H9 (cell line): ENCODE measurements around the gene LRPAP1. TPM values are rescaled to one million over a fixed set of nuclear protein-coding genes. Genes with fewer than 3 reads are reported as not detected.

Experiments used
- DNase-seq: peaks from one replicate; pipeline ENCODE4 v3.0.0-alpha.2; 2017
- H2AFZ ChIP-seq: one replicate; pipeline ENCODE4 v1.6.1; 2013; ENCODE audit warnings: mild to moderate bottlenecking, low read length, control low read depth, moderate library complexity
- H2AK5ac ChIP-seq: 2 replicates; pipeline ENCODE4 v1.6.1; 2013; ENCODE audit warnings: low read length, control low read depth, mixed read lengths; ENCODE audit not compliant: insufficient read length
- H2BK120ac ChIP-seq: one replicate; pipeline ENCODE4 v1.6.1; 2013; ENCODE audit warnings: low read depth, mild to moderate bottlenecking, low read length, control low read depth, inconsistent platforms; ENCODE audit not compliant: poor library complexity, severe bottlenecking
- H2BK12ac ChIP-seq: 2 replicates; pipeline ENCODE4 v1.6.1; 2013; ENCODE audit warnings: low read length, control low read depth, mixed read lengths, low read depth; ENCODE audit not compliant: insufficient read length
- H2BK15ac ChIP-seq: 2 replicates; pipeline ENCODE4 v1.6.1; 2013; ENCODE audit warnings: low read depth, low read length, control low read depth
- H2BK20ac ChIP-seq: one replicate; pipeline ENCODE4 v1.6.1; 2013; ENCODE audit warnings: low read depth, mild to moderate bottlenecking, low read length, control low read depth, inconsistent platforms; ENCODE audit not compliant: poor library complexity, severe bottlenecking
- H2BK5ac ChIP-seq: 2 replicates; pipeline ENCODE4 v1.6.1; 2013; ENCODE audit warnings: low read length, control low read depth, mixed read lengths; ENCODE audit not compliant: insufficient read length
- H3K14ac ChIP-seq: 2 replicates; pipeline ENCODE4 v1.6.1; 2013; ENCODE audit warnings: low read length, control low read depth; ENCODE audit not compliant: insufficient read depth
- H3K18ac ChIP-seq: 2 replicates; pipeline ENCODE4 v1.6.1; 2013; ENCODE audit warnings: low read depth, mild to moderate bottlenecking, mixed read lengths, low read length, control low read depth; ENCODE audit not compliant: insufficient read length
- H3K23ac ChIP-seq: 2 replicates; pipeline ENCODE4 v1.6.1; 2013; ENCODE audit warnings: low read length, control low read depth, mixed read lengths, low read depth; ENCODE audit not compliant: insufficient read length
- H3K23me2 ChIP-seq: 2 replicates; pipeline ENCODE4 v1.6.1; 2013; ENCODE audit warnings: low read depth, mild to moderate bottlenecking, mixed read lengths, low read length, control low read depth; ENCODE audit not compliant: insufficient read length, poor library complexity, severe bottlenecking
- H3K27ac ChIP-seq: 2 replicates; pipeline ENCODE4 v1.5.1; 2013; ENCODE audit warnings: low read length, control low read depth, mixed read lengths, low read depth; ENCODE audit not compliant: insufficient read length
- H3K27me3 ChIP-seq: 2 replicates; pipeline ENCODE4 v1.6.1; 2013; ENCODE audit warnings: low read length, control low read depth, inconsistent platforms; ENCODE audit not compliant: insufficient read depth
- H3K4ac ChIP-seq: 2 replicates; pipeline ENCODE4 v1.6.1; 2013; ENCODE audit warnings: low read depth, mild to moderate bottlenecking, control low read depth, inconsistent platforms, low read length, moderate library complexity
- H3K4me1 ChIP-seq: 2 replicates; pipeline ENCODE4 v1.6.1; 2013; ENCODE audit warnings: low read length, control low read depth, inconsistent platforms; ENCODE audit not compliant: insufficient read depth
- H3K4me2 ChIP-seq: 2 replicates; pipeline ENCODE4 v1.6.1; 2013; ENCODE audit warnings: low read length, control low read depth, mixed read lengths; ENCODE audit not compliant: insufficient read length, insufficient read depth
- H3K56ac ChIP-seq: 2 replicates; pipeline ENCODE4 v1.6.1; 2013; ENCODE audit warnings: low read depth, mild to moderate bottlenecking, mixed read lengths, low read length, control low read depth; ENCODE audit not compliant: insufficient read length
- H3K79me1 ChIP-seq: 2 replicates; pipeline ENCODE4 v1.6.1; 2013; ENCODE audit warnings: low read depth, mild to moderate bottlenecking, moderate library complexity, low read length, control low read depth, inconsistent platforms; ENCODE audit not compliant: insufficient read depth, poor library complexity, severe bottlenecking
- H3K79me2 ChIP-seq: 2 replicates; pipeline ENCODE4 v1.6.1; 2013; ENCODE audit warnings: low read length, control low read depth, inconsistent platforms; ENCODE audit not compliant: insufficient read depth
- H3K9ac ChIP-seq: 2 replicates; pipeline ENCODE4 v1.6.1; 2013; ENCODE audit warnings: low read length, control low read depth, mixed read lengths; ENCODE audit not compliant: insufficient read length; ENCODE audit errors: extremely low read depth
- H3K9me3 ChIP-seq: one replicate; pipeline ENCODE4 v1.6.1; 2013; ENCODE audit warnings: low read depth, low read length, inconsistent platforms; ENCODE audit not compliant: control insufficient read depth
- H3T11ph ChIP-seq: one replicate; pipeline ENCODE4 v1.6.1; 2013; ENCODE audit warnings: mild to moderate bottlenecking, low read length, control low read depth, inconsistent platforms
- H4K20me1 ChIP-seq: one replicate; pipeline ENCODE4 v1.6.1; 2013; ENCODE audit not compliant: control insufficient read depth, insufficient read length, insufficient read depth
- H4K5ac ChIP-seq: 2 replicates; pipeline ENCODE4 v1.6.1; 2013; ENCODE audit warnings: low read depth, mild to moderate bottlenecking, mixed read lengths, low read length, control low read depth; ENCODE audit not compliant: insufficient read length
- H4K8ac ChIP-seq: replicated peaks from 2 replicates; pipeline ENCODE4 v1.6.1; 2013; ENCODE audit warnings: low read length, control low read depth, mixed read lengths, low read depth; ENCODE audit not compliant: insufficient read length
- H4K91ac ChIP-seq: 2 replicates; pipeline ENCODE4 v1.6.1; 2013; ENCODE audit warnings: low read depth, mild to moderate bottlenecking, moderate library complexity, mixed read lengths, low read length, control low read depth; ENCODE audit not compliant: insufficient read length
- H3K27ac Mint-ChIP-seq, 3 experiments: 2 replicates in 2 of 3; 3 replicates in 1 of 3; pipeline ENCODE4 v1.8.0; 2020 to 2021; ENCODE audit warnings: mixed read lengths in 3 of 3, mild to moderate bottlenecking in 1 of 3, moderate library complexity in 1 of 3
- H3K27me3 Mint-ChIP-seq: 2 replicates; pipeline ENCODE4 v1.8.0; 2021; ENCODE audit warnings: low read depth, mild to moderate bottlenecking, moderate library complexity, mixed read lengths
- H3K36me3 Mint-ChIP-seq, 3 experiments: 2 replicates in 2 of 3; 3 replicates in 1 of 3; pipeline ENCODE4 v1.8.0; 2020 to 2021; ENCODE audit warnings: low read depth in 3 of 3, mixed read lengths in 3 of 3; ENCODE audit not compliant: insufficient read depth in 1 of 3
- H3K4me1 Mint-ChIP-seq, 2 experiments: 2 replicates each; pipeline ENCODE4 v1.8.0; 2020; ENCODE audit warnings: mixed read lengths in 2 of 2
- H3K4me3 Mint-ChIP-seq, 2 experiments: 2 replicates in 1 of 2; 3 replicates in 1 of 2; pipeline ENCODE4 v1.8.0; 2020 to 2021; ENCODE audit warnings: mild to moderate bottlenecking in 2 of 2, mixed read lengths in 2 of 2, moderate library complexity in 1 of 2
- H3K9me3 Mint-ChIP-seq, 2 experiments: 2 replicates in 1 of 2; 3 replicates in 1 of 2; pipeline ENCODE4 v1.8.0; 2020; ENCODE audit warnings: mild to moderate bottlenecking in 2 of 2, mixed read lengths in 2 of 2, moderate library complexity in 1 of 2
- WGBS: extraction: QIAGEN DNeasy Blood & Tissue Kit; methylation state at CpG from one replicate; pipeline ENCODE4 v1.1.7; 2013; ENCODE audit warnings: missing lambda C conversion rate, low lambda C conversion rate, mixed read lengths; ENCODE audit not compliant: insufficient read length; ENCODE audit errors: extremely low coverage; 5-methylcytosine and 5-hydroxymethylcytosine counted together
- total RNA-seq: library from RNA; stranded (reverse); gene quantifications from 2 replicates; pipeline ENCODE4 v1.2.1, GENCODE V29; 2021
- TF ChIP-seq, protein P1 (sequence below): fragments of 200-600 bp; sonication (generic); conservative IDR thresholded peaks from 3 replicates; pipeline ENCODE4 v1.8.0; 2021; ENCODE audit warnings: antibody characterized with exemption, mild to moderate bottlenecking

The LRPAP1 gene
- total RNA-seq, 1 experiment from 2014 or later, result 85.9 TPM

DNA sequence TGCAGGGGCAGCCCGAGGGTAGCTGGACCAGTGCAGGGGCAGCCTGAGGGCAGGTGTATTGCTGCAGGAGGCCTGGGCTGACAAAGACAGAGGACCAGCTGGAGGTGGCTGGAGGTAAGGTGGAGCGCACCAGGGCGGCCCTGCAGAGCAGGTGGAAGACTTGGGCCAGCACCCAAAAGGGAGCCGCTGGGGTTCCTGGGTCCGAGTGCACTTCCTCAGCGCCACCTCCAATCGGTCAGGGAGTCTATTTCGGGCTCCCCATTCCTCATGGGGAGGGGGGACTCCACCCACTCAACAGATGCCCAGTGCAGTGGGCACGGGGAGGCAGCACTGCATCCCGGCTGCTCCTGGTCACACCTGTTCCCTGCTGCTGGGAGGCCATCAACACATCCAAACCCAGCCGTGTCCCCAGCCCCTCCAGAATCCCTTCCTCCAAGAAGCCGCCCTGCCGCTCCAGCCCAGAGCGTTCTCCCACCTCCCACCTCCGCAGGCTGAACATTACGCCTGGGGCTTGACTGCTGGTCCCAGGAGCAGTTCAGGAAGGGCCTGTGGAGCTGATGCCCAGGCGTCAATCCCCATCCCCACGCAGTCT is 1.5 kb downstream of the LRPAP1 start:
- Histone ChIP-seq H3K9ac (no peak overlapping the region), H4K91ac (no peak overlapping the region), H3K18ac (no peak overlapping the region), H2BK5ac (no peak overlapping the region), H4K8ac (no peak overlapping the region), H2BK120ac (no peak overlapping the region), H2BK12ac (no peak overlapping the region), H3K23me2 (peaks cover 13% of the 10 kb centered on the region), H3K56ac (no peak overlapping the region), H2BK20ac (no peak overlapping the region), H4K5ac (no peak overlapping the region), H3K23ac (no peak overlapping the region), H3K9me3 (no peaks in the 10 kb centered on the region), H2BK15ac (no peak overlapping the region), H3T11ph (no peak overlapping the region), H4K20me1 (no peaks in the 10 kb centered on the region), H3K27me3 (no peaks in the 10 kb centered on the region; the same call in 1 of the 2 replicates), H3K79me1 (peaks cover 4% of the 10 kb centered on the region), H3K4ac (no peak overlapping the region), H3K4me2 (peak overlapping the region; percentile 96), H3K4me1 (no peaks in the 10 kb centered on the region), H3K27ac (no peak overlapping the region), H3K14ac (no peak overlapping the region), H2AFZ (no peak overlapping the region), H3K79me2 (peaks cover 4% of the 10 kb centered on the region; the same call in 1 of the 2 replicates), H2AK5ac (no peak overlapping the region)
- peaks cover 13 to 40% of the 10 kb centered on the region in 2 experiments for H3K4me1 Mint-ChIP-seq
- peak overlapping the region; percentile 99 for H3K4me3 Mint-ChIP-seq
- DNase-seq, result peak; percentile 25
- H3K36me3 Mint-ChIP-seq, result peaks cover 8 to 24% (median 24%) of the 10 kb centered on the region in 3 experiments
- WGBS, result no CpG with 5 or more reads among the region's 18 CpGs
- no peak overlapping the region; a peak in 1 of 7 replicates for H3K27ac Mint-ChIP-seq
- peaks cover 33% of the 10 kb centered on the region for H3K27me3 Mint-ChIP-seq
- TF ChIP-seq, protein P1, sequence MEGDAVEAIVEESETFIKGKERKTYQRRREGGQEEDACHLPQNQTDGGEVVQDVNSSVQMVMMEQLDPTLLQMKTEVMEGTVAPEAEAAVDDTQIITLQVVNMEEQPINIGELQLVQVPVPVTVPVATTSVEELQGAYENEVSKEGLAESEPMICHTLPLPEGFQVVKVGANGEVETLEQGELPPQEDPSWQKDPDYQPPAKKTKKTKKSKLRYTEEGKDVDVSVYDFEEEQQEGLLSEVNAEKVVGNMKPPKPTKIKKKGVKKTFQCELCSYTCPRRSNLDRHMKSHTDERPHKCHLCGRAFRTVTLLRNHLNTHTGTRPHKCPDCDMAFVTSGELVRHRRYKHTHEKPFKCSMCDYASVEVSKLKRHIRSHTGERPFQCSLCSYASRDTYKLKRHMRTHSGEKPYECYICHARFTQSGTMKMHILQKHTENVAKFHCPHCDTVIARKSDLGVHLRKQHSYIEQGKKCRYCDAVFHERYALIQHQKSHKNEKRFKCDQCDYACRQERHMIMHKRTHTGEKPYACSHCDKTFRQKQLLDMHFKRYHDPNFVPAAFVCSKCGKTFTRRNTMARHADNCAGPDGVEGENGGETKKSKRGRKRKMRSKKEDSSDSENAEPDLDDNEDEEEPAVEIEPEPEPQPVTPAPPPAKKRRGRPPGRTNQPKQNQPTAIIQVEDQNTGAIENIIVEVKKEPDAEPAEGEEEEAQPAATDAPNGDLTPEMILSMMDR, result no peak
- peaks cover 0 to 3% of the 10 kb centered on the region in 2 experiments; a peak in 1 of 5 replicates for H3K9me3 Mint-ChIP-seq
